Effector CD4-positive, alpha-beta T cell (primary cell): ENCODE results near the gene HEXD.

Experiments
- DNase-seq: peaks from one replicate; pipeline ENCODE4 v3.0.0-alpha.2; 2020

HEXD gene

GRCh38 chr17:82382933-82383255 lies 35.3 kb upstream of the HEXD start:
- no peak for DNase-seq

GRCh38 chr17:82383411-82383810 lies 34.7 kb upstream of the HEXD start:
- no peak for DNase-seq

- no peak for DNase-seq
Observed at GRCh38 chr17:82384051-82384729, 34.0 kb upstream of the HEXD start.

GRCh38 chr17:82384730-82385481 lies 33.2 kb upstream of the HEXD start:
- DNase-seq = no peak

- DNase-seq = no peak
Observed at GRCh38 chr17:82385559-82386254, 32.4 kb upstream of the HEXD start.

GRCh38 chr17:82386255-82386831 lies 31.8 kb upstream of the HEXD start:
- no peak for DNase-seq

GRCh38 chr17:82386881-82387704 lies 31.1 kb upstream of the HEXD start:
- no peak for DNase-seq

GRCh38 chr17:82387705-82388106 lies 30.4 kb upstream of the HEXD start:
- no peak for DNase-seq

GRCh38 chr17:82388223-82388921 lies 29.8 kb upstream of the HEXD start:
- no peak for DNase-seq

GRCh38 chr17:82388922-82389283 lies 29.2 kb upstream of the HEXD start:
- no peak for DNase-seq

- DNase-seq = no peak
Observed at GRCh38 chr17:82389379-82389778, 28.8 kb upstream of the HEXD start.

- DNase-seq = no peak
Observed at GRCh38 chr17:82390015-82390859, 27.9 kb upstream of the HEXD start.

- no peak for DNase-seq
Observed at GRCh38 chr17:82390860-82391435, 27.2 kb upstream of the HEXD start.

- no peak for DNase-seq
Observed at GRCh38 chr17:82391496-82392066, 26.6 kb upstream of the HEXD start.

GRCh38 chr17:82392209-82392920 lies 25.8 kb upstream of the HEXD start:
- DNase-seq = no peak

- no peak for DNase-seq
Observed at GRCh38 chr17:82392941-82393340, 25.2 kb upstream of the HEXD start.

GRCh38 chr17:82394278-82394677 lies 23.9 kb upstream of the HEXD start:
- DNase-seq = no peak

GRCh38 chr17:82396601-82397435 lies 21.3 kb upstream of the HEXD start:
- no peak for DNase-seq
